DOHH2 (cell line): ENCODE data around the gene HBZ.

Experiments used
- H3F3A ChIP-seq: fragments of 200-600 bp; sonication (generic), shearing (Covaris generic); 2 replicates; pipeline ENCODE4 v1.6.0; 2016; ENCODE audit warnings: antibody characterized with exemption, mild to moderate bottlenecking; ENCODE audit not compliant: control insufficient read depth, insufficient read depth
- H3K27ac ChIP-seq: fragments of 200-600 bp; sonication (generic); 2 replicates; pipeline ENCODE4 v1.5.1; 2014; ENCODE audit warnings: low read depth, mild to moderate bottlenecking, low read length, moderate library complexity
- H3K27me3 ChIP-seq: fragments of 200-600 bp; sonication (generic); 2 replicates; pipeline ENCODE4 v1.6.1; 2014; ENCODE audit warnings: mild to moderate bottlenecking, low read length, mixed read lengths; ENCODE audit not compliant: control insufficient read depth
- H3K36me3 ChIP-seq: fragments of 200-600 bp; sonication (generic); 2 replicates; pipeline ENCODE4 v1.6.1; 2014; ENCODE audit warnings: mild to moderate bottlenecking, low read length, moderate library complexity, mixed read lengths; ENCODE audit not compliant: control insufficient read depth
- H3K4me1 ChIP-seq: fragments of 200-600 bp; sonication (generic); 2 replicates; pipeline ENCODE4 v1.6.1; 2014; ENCODE audit warnings: mild to moderate bottlenecking, low read length, mixed read lengths; ENCODE audit not compliant: control insufficient read depth
- H3K4me2 ChIP-seq: fragments of 200-600 bp; sonication (generic); 2 replicates; pipeline ENCODE4 v1.6.0; 2014; ENCODE audit warnings: mild to moderate bottlenecking, low read length, moderate library complexity
- H3K4me3 ChIP-seq: fragments of 200-600 bp; sonication (generic); 2 replicates; pipeline ENCODE4 v1.5.1; 2014; ENCODE audit warnings: mild to moderate bottlenecking, low read length, mixed read lengths
- H3K79me2 ChIP-seq: fragments of 200-600 bp; sonication (generic); 2 replicates; pipeline ENCODE4 v1.6.1; 2014; ENCODE audit warnings: mild to moderate bottlenecking, low read length, mixed read lengths; ENCODE audit not compliant: control insufficient read depth
- H3K9me2 ChIP-seq: fragments of 200-600 bp; sonication (generic); replicated peaks from 2 replicates; pipeline ENCODE4 v1.6.1; 2014; ENCODE audit warnings: mild to moderate bottlenecking, low read length, mixed read lengths; ENCODE audit not compliant: control insufficient read depth
- H3K9me3 ChIP-seq: fragments of 200-600 bp; sonication (generic); 2 replicates; pipeline ENCODE4 v1.6.1; 2014; ENCODE audit warnings: antibody characterized with exemption, low read length, mixed read lengths; ENCODE audit not compliant: control insufficient read depth, insufficient read depth
- H4K20me1 ChIP-seq: fragments of 200-600 bp; sonication (generic); 2 replicates; pipeline ENCODE4 v1.6.0; 2014; ENCODE audit warnings: low read depth, mild to moderate bottlenecking, antibody characterized with exemption, low read length, moderate library complexity; ENCODE audit not compliant: control insufficient read depth, insufficient read depth
- EZH2phosphoT487 ChIP-seq: fragments of 200-600 bp; sonication (generic); IDR thresholded peaks from 2 replicates; pipeline ENCODE4 v1.6.1; 2017; ENCODE audit warnings: borderline replicate concordance, mild to moderate bottlenecking, antibody characterized with exemption, low read length, moderate library complexity, mixed read lengths
- TF ChIP-seq, protein P1 (sequence below): fragments of 200-600 bp; sonication (generic); IDR thresholded peaks from one replicate; pipeline ENCODE4 v1.5.1; 2014; ENCODE audit warnings: antibody characterized with exemption, mild to moderate bottlenecking, low read depth, low read length; ENCODE audit not compliant: poor library complexity, severe bottlenecking

Gene HBZ

GRCh38 chr16:105521-105920, 46.9 kb upstream of the HBZ start:
- no peak overlapping the region for H3K4me2 ChIP-seq
- TF ChIP-seq EZH2phosphoT487 = no peak
- TF ChIP-seq, protein P1, sequence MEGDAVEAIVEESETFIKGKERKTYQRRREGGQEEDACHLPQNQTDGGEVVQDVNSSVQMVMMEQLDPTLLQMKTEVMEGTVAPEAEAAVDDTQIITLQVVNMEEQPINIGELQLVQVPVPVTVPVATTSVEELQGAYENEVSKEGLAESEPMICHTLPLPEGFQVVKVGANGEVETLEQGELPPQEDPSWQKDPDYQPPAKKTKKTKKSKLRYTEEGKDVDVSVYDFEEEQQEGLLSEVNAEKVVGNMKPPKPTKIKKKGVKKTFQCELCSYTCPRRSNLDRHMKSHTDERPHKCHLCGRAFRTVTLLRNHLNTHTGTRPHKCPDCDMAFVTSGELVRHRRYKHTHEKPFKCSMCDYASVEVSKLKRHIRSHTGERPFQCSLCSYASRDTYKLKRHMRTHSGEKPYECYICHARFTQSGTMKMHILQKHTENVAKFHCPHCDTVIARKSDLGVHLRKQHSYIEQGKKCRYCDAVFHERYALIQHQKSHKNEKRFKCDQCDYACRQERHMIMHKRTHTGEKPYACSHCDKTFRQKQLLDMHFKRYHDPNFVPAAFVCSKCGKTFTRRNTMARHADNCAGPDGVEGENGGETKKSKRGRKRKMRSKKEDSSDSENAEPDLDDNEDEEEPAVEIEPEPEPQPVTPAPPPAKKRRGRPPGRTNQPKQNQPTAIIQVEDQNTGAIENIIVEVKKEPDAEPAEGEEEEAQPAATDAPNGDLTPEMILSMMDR = no peak
- peaks cover 39% of the 10 kb centered on the region for H3K36me3 ChIP-seq

DNA sequence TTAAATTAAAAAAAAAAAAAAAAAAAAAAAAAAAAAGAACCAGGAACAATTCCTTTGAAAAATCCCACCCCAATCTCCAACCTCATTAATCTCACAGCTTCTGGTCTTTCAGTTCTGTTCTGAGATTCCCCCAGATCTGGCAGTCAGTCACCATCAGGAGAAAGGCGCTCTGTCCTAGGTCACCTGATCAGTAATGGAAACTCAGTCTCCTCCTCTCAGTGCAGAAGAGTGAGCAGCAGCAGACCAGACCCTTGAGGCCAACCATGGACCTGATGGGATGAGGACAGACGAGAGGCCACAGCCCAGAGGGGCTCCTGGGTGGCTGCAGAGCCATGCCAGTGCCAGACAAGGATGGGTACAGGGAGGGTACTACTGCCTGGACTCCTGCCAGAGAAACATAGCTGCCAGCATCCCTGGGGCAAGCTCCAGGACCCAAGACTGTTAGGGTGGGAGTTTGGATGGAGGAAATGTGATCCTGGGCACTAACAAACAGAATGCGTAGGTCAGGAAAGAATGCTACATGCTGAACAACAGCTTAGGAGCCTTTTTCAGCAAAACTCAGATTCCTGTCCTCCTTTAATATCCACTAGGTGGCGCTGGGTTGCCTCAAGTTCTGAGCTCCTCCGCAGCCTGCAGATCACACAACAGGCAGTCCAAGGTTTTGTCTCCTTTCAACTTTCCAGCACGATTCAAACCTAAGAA, 45.7 kb upstream of the HBZ start:
- Histone ChIP-seq H3K4me2 (no peak overlapping the region), H3K4me3 (no peak overlapping the region), H3K9me2 (no peaks in the 10 kb centered on the region), H3K4me1 (no peaks in the 10 kb centered on the region), H3K9me3 (no peaks in the 10 kb centered on the region), H4K20me1 (no peaks in the 10 kb centered on the region), H3K27ac (no peak overlapping the region), H3K79me2 (no peaks in the 10 kb centered on the region), H3F3A (peaks cover 11% of the 10 kb centered on the region), H3K36me3 (peaks cover 43% of the 10 kb centered on the region), H3K27me3 (no peaks in the 10 kb centered on the region)
- TF ChIP-seq, protein P1 = peak; percentile 85
- TF ChIP-seq EZH2phosphoT487 = no peak

More at GRCh38 chr16:105521-105920, 46.9 kb upstream of the HBZ start:
- no peaks in the 10 kb centered on the region for H3K27me3 ChIP-seq
- H3K27ac ChIP-seq = no peak overlapping the region
- H3K4me3 ChIP-seq = no peak overlapping the region
- H4K20me1 ChIP-seq = no peaks in the 10 kb centered on the region
- peaks cover 11% of the 10 kb centered on the region; the same call in 1 of the 2 replicates for H3F3A ChIP-seq
- no peaks in the 10 kb centered on the region for H3K9me3 ChIP-seq
- no peaks in the 10 kb centered on the region for H3K79me2 ChIP-seq
- H3K4me1 ChIP-seq = no peaks in the 10 kb centered on the region
- no peaks in the 10 kb centered on the region for H3K9me2 ChIP-seq

DNA sequence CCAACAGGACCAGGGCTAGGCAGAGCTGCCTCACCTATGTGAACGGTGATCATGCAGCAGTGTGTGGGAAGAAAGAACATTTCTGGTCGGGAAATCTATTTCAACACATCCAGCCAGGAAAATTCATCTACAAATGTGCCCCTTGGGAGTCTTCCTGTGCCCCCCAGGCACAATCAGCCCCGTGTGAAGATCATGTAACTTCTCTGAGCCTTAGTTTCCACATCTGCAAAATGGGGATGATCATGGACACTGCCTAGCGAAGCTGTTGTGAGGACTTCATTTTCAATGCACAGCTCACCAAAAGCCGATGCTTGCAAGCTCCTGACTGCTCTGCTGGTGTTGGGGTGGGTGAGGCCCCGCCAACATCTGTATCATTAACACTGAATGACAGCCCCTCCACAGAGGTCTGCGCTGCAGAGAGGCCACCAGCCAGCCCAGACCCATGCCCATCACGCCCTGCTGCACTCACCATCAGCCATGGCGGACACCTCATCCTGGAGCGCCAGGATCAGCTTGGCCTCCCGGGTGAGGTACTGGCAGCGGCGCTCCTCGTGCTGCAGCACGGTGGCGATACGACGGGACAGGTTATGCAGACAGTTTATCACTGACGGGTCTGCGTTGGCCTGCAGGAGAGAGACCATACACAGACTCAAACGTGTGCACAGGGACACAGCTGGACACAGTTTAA, 40.1 kb upstream of the HBZ start:
- H3K27me3 ChIP-seq = no peaks in the 10 kb centered on the region
- no peak overlapping the region for H3K27ac ChIP-seq
- no peaks in the 10 kb centered on the region for H3K4me1 ChIP-seq
- peaks cover 58% of the 10 kb centered on the region for H3K36me3 ChIP-seq
- H4K20me1 ChIP-seq = no peaks in the 10 kb centered on the region
- no peaks in the 10 kb centered on the region for H3K9me2 ChIP-seq
- no peaks in the 10 kb centered on the region for H3K9me3 ChIP-seq
- no peaks in the 10 kb centered on the region for H3K79me2 ChIP-seq
- H3K4me3 ChIP-seq = no peak overlapping the region
- H3F3A ChIP-seq = peaks cover 11% of the 10 kb centered on the region
- TF ChIP-seq, protein P1 = no peak
- H3K4me2 ChIP-seq = no peak overlapping the region
